Endothelial cell of umbilical vein (primary cell): ENCODE data around the gene TLCD2. TPM values are rescaled to one million over a fixed set of nuclear protein-coding genes. Genes with fewer than 3 reads are reported as not detected.
"Not testable (repeated sequence)": the region's sequence is repeated elsewhere in the genome, so short reads cannot be mapped to it uniquely, and the experiment has no call there.

ENCODE experiments used
- BruUV-seq: library from RNA; stranded (reverse); fragments of 400-500 nt; replicated peaks from 2 replicates; lab custom pipeline; 2021; lab: Mats Ljungman, UMichigan
- CTCF ChIA-PET: fragments of 300-600, 350-600 bp; sonication (Branson Sonifier 250); formaldehyde crosslinking; loops from one replicate; lab custom pipeline; 2021; ENCODE audit warnings: antibody characterized with exemption, inconsistent platforms; lab: Charles Lee
- POLR2A ChIA-PET: fragments of 300-600, 350-600 bp; sonication (Branson Sonifier 250); formaldehyde crosslinking; loops from one replicate; lab custom pipeline; 2021; ENCODE audit warnings: antibody characterized with exemption, inconsistent platforms; lab: Charles Lee
- DNase-seq: peaks from one replicate; pipeline ENCODE4 v3.0.0-alpha.2; 2011; ENCODE audit warnings: low read depth, low spot score
- FAIRE-seq: peaks from 2 replicates; lab custom pipeline; 2011; peaks lifted over from hg19 to GRCh38; lab: Jason Lieb, UNC
- H2AFZ ChIP-seq: 2 replicates; pipeline ENCODE4 v1.6.0; 2012; ENCODE audit warnings: low read depth, low read length, control low read depth, inconsistent platforms
- H3K27ac ChIP-seq: 2 replicates; pipeline ENCODE4 v1.5.1; 2011; ENCODE audit warnings: low read depth, mild to moderate bottlenecking, control low read depth, low read length, moderate library complexity; ENCODE audit not compliant: insufficient read depth
- H3K27me3 ChIP-seq, 2 experiments: 2 replicates each; pipeline versions ENCODE4 v1.6.0 to v1.6.1; 2011; ENCODE audit warnings: low read length in 2 of 2, mixed read lengths in 1 of 2; ENCODE audit not compliant: control insufficient read depth in 2 of 2, insufficient read depth in 2 of 2
- H3K36me3 ChIP-seq, 2 experiments: 2 replicates in 1 of 2; 3 replicates in 1 of 2; pipeline ENCODE4 v1.5.1; 2011; ENCODE audit warnings: low read length in 2 of 2, mild to moderate bottlenecking in 1 of 2, moderate library complexity in 1 of 2; ENCODE audit not compliant: control insufficient read depth in 2 of 2, insufficient read depth in 2 of 2; ENCODE audit errors: extremely low read depth in 1 of 2
- H3K4me1 ChIP-seq: 3 replicates; pipeline ENCODE4 v1.5.1; 2011; ENCODE audit warnings: mild to moderate bottlenecking, low read length; ENCODE audit not compliant: control insufficient read depth, insufficient read depth; ENCODE audit errors: extremely low read depth
- H3K4me2 ChIP-seq: 2 replicates; pipeline ENCODE4 v1.6.1; 2011; ENCODE audit warnings: low read length, control low read depth, mixed read lengths; ENCODE audit not compliant: insufficient read depth
- H3K4me3 ChIP-seq, 3 experiments: fragments of 200-600 bp in 1 of 3; sonication (generic), shearing (Covaris generic) in 1 of 3; replicated peaks in 1 of 3; 2 replicates each; pipeline ENCODE4 v1.5.1; 2011 to 2016; ENCODE audit warnings: control low read depth in 3 of 3, low read length in 3 of 3, mild to moderate bottlenecking in 2 of 3, inconsistent platforms in 1 of 3, low read depth in 1 of 3, moderate library complexity in 1 of 3; ENCODE audit not compliant: insufficient read depth in 1 of 3
- H3K79me2 ChIP-seq: 2 replicates; pipeline ENCODE4 v1.6.0; 2012; ENCODE audit warnings: low read length, inconsistent platforms; ENCODE audit not compliant: control insufficient read depth, insufficient read depth
- H3K9ac ChIP-seq: replicated peaks from 2 replicates; pipeline ENCODE3; 2011; ENCODE audit warnings: low read length, control low read depth; ENCODE audit not compliant: insufficient read depth; ENCODE audit errors: extremely low read depth
- H3K9me1 ChIP-seq: replicated peaks from 3 replicates; pipeline ENCODE4 v1.6.0; 2011; ENCODE audit warnings: mild to moderate bottlenecking, low read length; ENCODE audit not compliant: control insufficient read depth, insufficient read depth; ENCODE audit errors: extremely low read depth
- H3K9me3 ChIP-seq: replicated peaks from 2 replicates; pipeline ENCODE4 v1.5.1; 2012; ENCODE audit warnings: low read length, inconsistent platforms; ENCODE audit not compliant: control insufficient read depth, insufficient read depth
- H4K20me1 ChIP-seq: replicated peaks from 2 replicates; pipeline ENCODE3; 2011; ENCODE audit warnings: mild to moderate bottlenecking, low read length; ENCODE audit not compliant: control insufficient read depth, insufficient read depth; ENCODE audit errors: extremely low read depth
- EZH2 ChIP-seq: IDR thresholded peaks from 2 replicates; pipeline ENCODE4 v1.6.1; 2012; ENCODE audit warnings: borderline replicate concordance, low read depth, mild to moderate bottlenecking, moderate library complexity, low read length, inconsistent platforms; ENCODE audit not compliant: severe bottlenecking
- FOS ChIP-seq: IDR thresholded peaks from 2 replicates; pipeline ENCODE4 v1.6.1; 2011; ENCODE audit warnings: mild to moderate bottlenecking, low read length, moderate library complexity, borderline replicate concordance; ENCODE audit not compliant: insufficient read depth
- GATA2 ChIP-seq: IDR thresholded peaks from 2 replicates; pipeline ENCODE4 v1.7.0; 2011; ENCODE audit warnings: low read depth, mild to moderate bottlenecking, moderate library complexity, mixed read lengths, low read length; ENCODE audit not compliant: insufficient read length, insufficient read depth
- JUN ChIP-seq: IDR thresholded peaks from 2 replicates; pipeline ENCODE4 v1.6.1; 2011; ENCODE audit warnings: borderline replicate concordance, low read depth; ENCODE audit not compliant: insufficient read length, insufficient read depth
- MYC ChIP-seq: IDR thresholded peaks from one replicate; pipeline ENCODE4 v1.6.1; 2011; ENCODE audit warnings: mild to moderate bottlenecking, low read depth, low read length
- POLR2A ChIP-seq: IDR thresholded peaks from 2 replicates; pipeline ENCODE4 v1.6.1; 2012; ENCODE audit warnings: low read depth, mild to moderate bottlenecking, control low read depth, low read length
- POLR2AphosphoS5 ChIP-seq: IDR thresholded peaks from 2 replicates; pipeline ENCODE4 v1.6.1; 2012; ENCODE audit warnings: low read depth, mild to moderate bottlenecking, control low read depth, low read length, moderate library complexity; ENCODE audit not compliant: insufficient read depth
- dilution Hi-C: fragments of 300-500 bp; cut with MboI; formaldehyde crosslinking; loops from one replicate; pipeline ENCODE4 v1.15.0; 2019; ENCODE audit warnings: low sequenced_read_pairs; ENCODE audit not compliant: extremely low pct_ligation_motif_present
- intact Hi-C: fragments of 100-400 bp; cut with micrococcal nuclease; formaldehyde crosslinking; loops from one replicate; pipeline ENCODE4 v1.10.0; 2022
- polyA plus RNA-seq, 4 experiments: library from polyadenylated mRNA; depleted of rRNA in 3 of 4; stranded (reverse) in 3 of 4; unstranded in 1 of 4; fragments of >200 nt; gene quantifications; 2 replicates each; pipeline versions ENCODE4 v1.2.1 to v1.2.3, GENCODE V29; 2011 to 2012; ENCODE audit warnings: missing spikeins in 1 of 4
- total RNA-seq: library from RNA; stranded (reverse); gene quantifications from 2 replicates; pipeline ENCODE4 v1.2.3, GENCODE V29; 2021
- TF ChIP-seq, protein P1 (sequence below): IDR thresholded peaks from 2 replicates; pipeline ENCODE4 v1.6.1; 2011; ENCODE audit not compliant: insufficient read depth, insufficient read length
- TF ChIP-seq, protein P2 (sequence below), 2 donors: IDR thresholded peaks; 1 replicate in 1 of 2; 2 replicates in 1 of 2; pipeline ENCODE4 v1.5.1; 2011; ENCODE audit warnings: low read length in 2 of 2, mild to moderate bottlenecking in 2 of 2, moderate library complexity in 2 of 2, control low read depth in 1 of 2, inconsistent platforms in 1 of 2, low read depth in 1 of 2; ENCODE audit not compliant: insufficient read depth in 1 of 2; ENCODE audit errors: extremely low read depth in 1 of 2

TLCD2 gene
- total and polyA plus RNA-seq, 2 donors (not counting 3 experiments of a cell fraction or from before 2014, with no cell fraction given), result 0.72 to 2.1 TPM

DNA sequence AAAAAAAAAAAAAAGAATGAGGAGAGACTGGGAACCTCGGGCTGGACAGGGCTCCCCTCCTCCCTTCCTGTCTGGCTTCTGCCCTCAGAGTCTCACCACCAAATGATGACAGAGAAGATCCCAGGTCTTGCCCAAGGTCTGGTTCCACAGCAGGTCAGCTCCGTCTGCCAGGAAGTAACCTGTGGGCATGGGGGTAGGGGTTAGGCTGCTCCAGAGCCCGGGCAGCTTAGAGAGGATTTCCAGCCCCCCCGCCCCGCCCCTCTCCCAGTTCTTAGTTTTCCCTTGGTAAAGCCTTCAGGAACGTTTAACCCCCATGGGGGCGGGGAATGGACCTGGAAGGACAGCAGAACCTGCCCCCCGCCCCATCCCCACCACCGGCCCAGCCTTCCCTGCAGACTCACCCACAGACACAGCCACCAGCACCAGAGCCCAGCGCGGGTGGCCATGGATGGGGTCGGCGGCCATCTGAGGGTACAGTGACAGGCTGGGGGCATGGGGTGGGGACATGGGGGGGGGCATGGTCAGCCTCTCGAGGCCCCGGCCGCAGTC, 700 bp downstream of the TLCD2 start:
- Histone ChIP-seq H4K20me1 (no peaks in the 10 kb centered on the region), H3K27ac (no peak overlapping the region), H2AFZ (no peak overlapping the region), H3K36me3 (peaks cover 19 to 20% of the 10 kb centered on the region in 2 experiments), H3K27me3 (no peaks in the 10 kb centered on the region), H3K9me3 (no peaks in the 10 kb centered on the region), H3K4me3 (peak overlapping the region in 1 of 3 experiments; percentile 61), H3K9ac (no peak overlapping the region), H3K4me1 (peaks cover 36% of the 10 kb centered on the region), H3K79me2 (peaks cover 28% of the 10 kb centered on the region), H3K9me1 (no peaks in the 10 kb centered on the region), H3K4me2 (no peak overlapping the region)
- DNase-seq (no peak), FAIRE-seq (no peak)
- dilution Hi-C loops, result no loop called here
- ChIA-PET POLR2A (no interaction called here), CTCF (no interaction called here)
- no TSS peak for BruUV-seq
- intact Hi-C loops, result no loop called here
- TF ChIP-seq POLR2AphosphoS5 (no peak), GATA2 (no peak), POLR2A (no peak), FOS (no peak), EZH2 (no peak), MYC (no peak), JUN (no peak)
- TF ChIP-seq, protein P1, sequence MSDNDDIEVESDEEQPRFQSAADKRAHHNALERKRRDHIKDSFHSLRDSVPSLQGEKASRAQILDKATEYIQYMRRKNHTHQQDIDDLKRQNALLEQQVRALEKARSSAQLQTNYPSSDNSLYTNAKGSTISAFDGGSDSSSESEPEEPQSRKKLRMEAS, result no peak
- TF ChIP-seq, protein P2, sequence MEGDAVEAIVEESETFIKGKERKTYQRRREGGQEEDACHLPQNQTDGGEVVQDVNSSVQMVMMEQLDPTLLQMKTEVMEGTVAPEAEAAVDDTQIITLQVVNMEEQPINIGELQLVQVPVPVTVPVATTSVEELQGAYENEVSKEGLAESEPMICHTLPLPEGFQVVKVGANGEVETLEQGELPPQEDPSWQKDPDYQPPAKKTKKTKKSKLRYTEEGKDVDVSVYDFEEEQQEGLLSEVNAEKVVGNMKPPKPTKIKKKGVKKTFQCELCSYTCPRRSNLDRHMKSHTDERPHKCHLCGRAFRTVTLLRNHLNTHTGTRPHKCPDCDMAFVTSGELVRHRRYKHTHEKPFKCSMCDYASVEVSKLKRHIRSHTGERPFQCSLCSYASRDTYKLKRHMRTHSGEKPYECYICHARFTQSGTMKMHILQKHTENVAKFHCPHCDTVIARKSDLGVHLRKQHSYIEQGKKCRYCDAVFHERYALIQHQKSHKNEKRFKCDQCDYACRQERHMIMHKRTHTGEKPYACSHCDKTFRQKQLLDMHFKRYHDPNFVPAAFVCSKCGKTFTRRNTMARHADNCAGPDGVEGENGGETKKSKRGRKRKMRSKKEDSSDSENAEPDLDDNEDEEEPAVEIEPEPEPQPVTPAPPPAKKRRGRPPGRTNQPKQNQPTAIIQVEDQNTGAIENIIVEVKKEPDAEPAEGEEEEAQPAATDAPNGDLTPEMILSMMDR (IDR thresholded peaks at IDR 0.05; ENCODE audit: extremely low read depth in 1 of 2, insufficient read depth in 1 of 2, low read depth in 1 of 2, low read length in 2 of 2), result no peak

DNA sequence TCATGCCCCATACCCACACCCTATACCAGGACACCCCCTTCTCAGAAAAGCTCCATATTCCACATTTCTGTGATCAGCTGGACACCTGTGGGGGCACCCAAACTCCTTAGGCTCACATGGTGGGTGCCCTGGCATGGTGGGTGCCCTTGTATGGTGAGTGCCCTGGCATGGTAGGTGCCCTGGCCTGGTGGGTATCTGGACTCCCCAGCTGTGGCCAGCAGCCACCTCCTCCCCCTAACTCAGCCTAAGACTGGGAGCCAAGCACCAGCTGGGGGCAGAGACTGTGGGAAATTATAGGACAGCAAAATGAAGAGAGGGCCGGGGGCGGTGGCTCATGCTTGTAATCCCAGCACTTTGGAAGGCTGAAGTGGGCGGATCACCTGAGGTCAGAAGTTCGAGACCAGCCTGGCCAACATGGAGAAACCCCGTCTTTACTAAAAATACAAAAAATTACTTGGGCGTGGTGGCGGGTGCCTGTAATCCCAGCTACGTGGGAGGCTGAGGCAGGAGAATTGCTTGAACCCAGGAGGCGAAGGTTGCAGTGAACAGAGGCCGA, 1.3 kb downstream of the TLCD2 start:
- H3K9ac ChIP-seq, BruUV-seq, intact Hi-C loops, dilution Hi-C loops, H3K9me3 ChIP-seq, H3K27ac ChIP-seq, H4K20me1 ChIP-seq, H3K4me2 ChIP-seq, H2AFZ ChIP-seq, CTCF ChIA-PET, H3K27me3 ChIP-seq, H3K4me3 ChIP-seq, FAIRE-seq, H3K9me1 ChIP-seq, DNase-seq, POLR2A ChIA-PET: not testable (repeated sequence)
- Histone ChIP-seq H3K79me2 (peaks cover 22% of the 10 kb centered on the region), H3K36me3 (peaks cover 18 to 20% of the 10 kb centered on the region in 2 experiments), H3K4me1 (peaks cover 31% of the 10 kb centered on the region)
